Measurements from ENCODE around the gene CARD14.

DNA sequence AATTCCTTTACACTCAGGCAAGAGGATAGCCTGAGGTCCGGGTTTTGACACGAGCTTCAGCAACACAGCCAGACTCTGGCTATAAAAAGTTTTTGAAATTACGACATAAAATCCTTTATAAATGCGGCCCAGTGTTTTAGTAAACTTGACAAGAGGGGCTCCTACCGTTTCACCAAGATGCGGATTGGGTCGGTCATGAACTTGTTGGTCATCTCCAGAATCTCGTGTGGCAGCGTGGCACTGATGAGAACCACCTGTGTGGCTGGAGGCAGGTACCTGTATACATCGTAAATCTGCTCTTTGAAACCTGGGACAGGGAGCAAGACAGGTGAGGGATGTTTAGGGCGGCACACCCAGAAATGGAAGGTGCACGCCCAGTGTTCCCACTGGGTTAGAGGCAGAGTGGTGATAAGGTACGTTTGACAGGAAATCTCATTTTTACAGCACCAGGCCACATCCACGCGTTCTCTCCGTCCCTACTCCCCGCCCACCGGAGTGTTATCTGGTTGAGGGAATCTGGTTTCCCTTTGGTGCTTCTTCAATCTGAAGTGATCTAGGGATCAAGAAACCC lies 30.9 kb upstream of the CARD14 start:
- TF ChIP-seq POLR2A (IDR thresholded peaks at IDR 0.05; ENCODE audit: low read depth, low read length) (no peak), POLR2AphosphoS5 (IDR thresholded peaks at IDR 0.05; ENCODE audit: low read depth, low read length) (no peak)
